Esophagus squamous epithelium (tissue), 5 donors: ENCODE data around the gene CCDC134. TPM values are rescaled to one million over a fixed set of nuclear protein-coding genes. Genes with fewer than 3 reads are reported as not detected.
A peak's percentile ranks its signal among the peaks of the same experiment; 100 is the strongest.

Source experiments
- DNase-seq: peaks from one replicate; lab custom pipeline; 2025; lab: John Stamatoyannopoulos, UW
- H3K27ac ChIP-seq, 4 donors: fragments of 200-600 bp; sonication (generic); one replicate each; pipeline ENCODE4 v1.5.1; 2016 to 2019; ENCODE audit warnings: mild to moderate bottlenecking in 1 of 4
- H3K27me3 ChIP-seq, 4 donors: fragments of 200-600 bp; sonication (generic); 1 replicate in 3 of 4; 2 replicates in 1 of 4; pipeline versions ENCODE4 v1.5.1 to v1.6.0; 2017 to 2021; ENCODE audit warnings: antibody characterized with exemption in 1 of 4
- H3K36me3 ChIP-seq, 3 donors: fragments of 200-600 bp; sonication (generic); one replicate each; pipeline ENCODE4 v1.5.1; 2016 to 2019
- H3K4me1 ChIP-seq, 3 donors: fragments of 200-600 bp; sonication (generic); one replicate each; pipeline ENCODE4 v1.5.1; 2017 to 2019
- H3K4me3 ChIP-seq, 4 donors: fragments of 200-600 bp; sonication (generic); 1 replicate in 3 of 4; 2 replicates in 1 of 4; pipeline ENCODE4 v1.5.1; 2016 to 2019; ENCODE audit warnings: mild to moderate bottlenecking in 2 of 4, moderate library complexity in 1 of 4
- H3K9me3 ChIP-seq, 3 donors: fragments of 200-600 bp; sonication (generic); one replicate each; pipeline ENCODE4 v1.5.1; 2016 to 2019
- POLR2A ChIP-seq, 4 donors: fragments of 450-650 bp; IDR thresholded peaks; one replicate each; pipeline ENCODE4 v1.6.1; 2017; ENCODE audit warnings: antibody characterized with exemption in 4 of 4, mild to moderate bottlenecking in 4 of 4, moderate library complexity in 3 of 4
- WGBS, 2 donors: methylation state at CpG; one replicate each; pipeline ENCODE4 v1.1.5; 2018; 5-methylcytosine and 5-hydroxymethylcytosine counted together
- intact Hi-C: fragments of 100-400 bp; cut with DNase I; formaldehyde crosslinking; loops from one replicate; pipeline ENCODE4 v1.15.0; 2022
- total RNA-seq, 4 donors: library from RNA; depleted of rRNA; stranded (reverse); fragments of >200 nt; gene quantifications; one replicate each; pipeline ENCODE4 v1.1.0, GENCODE V29; 2016
- TF ChIP-seq, protein P1 (sequence below), 6 experiments: fragments of 450-650 bp in 4 of 6; fragments of 200-600 bp in 2 of 6; sonication (generic) in 2 of 6; IDR thresholded peaks; one replicate each; pipeline ENCODE4 v1.5.1; 2016 to 2019; ENCODE audit warnings: antibody characterized with exemption in 6 of 6, mild to moderate bottlenecking in 4 of 6, moderate library complexity in 4 of 6
- donor health status: DM: yes; HTN: yes; CAD: no.

The CCDC134 gene
- total RNA-seq, 4 donors from 2014 or later, result 5.1 to 9.0 (median 7.2) TPM

GRCh38 chr22:41844513-41844912, 44.0 kb downstream of the CCDC134 start:
- Histone ChIP-seq H3K27me3 (no peaks in the 10 kb centered on the region), H3K4me1 (peaks cover 47 to 100% (median 86%) of the 10 kb centered on the region in 3 donors), H3K27ac (peak overlapping the region; percentile 77 to 99 (median 90)), H3K36me3 (no peaks in the 10 kb centered on the region), H3K4me3 (no peak overlapping the region), H3K9me3 (no peaks in the 10 kb centered on the region)
- WGBS, 2 donors, result 33 to 38% methylated on average over 3 of the region's 3 CpGs
- intact Hi-C loops, result no loop called here
- no peak for DNase-seq
- TF ChIP-seq, protein P1, sequence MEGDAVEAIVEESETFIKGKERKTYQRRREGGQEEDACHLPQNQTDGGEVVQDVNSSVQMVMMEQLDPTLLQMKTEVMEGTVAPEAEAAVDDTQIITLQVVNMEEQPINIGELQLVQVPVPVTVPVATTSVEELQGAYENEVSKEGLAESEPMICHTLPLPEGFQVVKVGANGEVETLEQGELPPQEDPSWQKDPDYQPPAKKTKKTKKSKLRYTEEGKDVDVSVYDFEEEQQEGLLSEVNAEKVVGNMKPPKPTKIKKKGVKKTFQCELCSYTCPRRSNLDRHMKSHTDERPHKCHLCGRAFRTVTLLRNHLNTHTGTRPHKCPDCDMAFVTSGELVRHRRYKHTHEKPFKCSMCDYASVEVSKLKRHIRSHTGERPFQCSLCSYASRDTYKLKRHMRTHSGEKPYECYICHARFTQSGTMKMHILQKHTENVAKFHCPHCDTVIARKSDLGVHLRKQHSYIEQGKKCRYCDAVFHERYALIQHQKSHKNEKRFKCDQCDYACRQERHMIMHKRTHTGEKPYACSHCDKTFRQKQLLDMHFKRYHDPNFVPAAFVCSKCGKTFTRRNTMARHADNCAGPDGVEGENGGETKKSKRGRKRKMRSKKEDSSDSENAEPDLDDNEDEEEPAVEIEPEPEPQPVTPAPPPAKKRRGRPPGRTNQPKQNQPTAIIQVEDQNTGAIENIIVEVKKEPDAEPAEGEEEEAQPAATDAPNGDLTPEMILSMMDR (IDR thresholded peaks at IDR 0.05), result no peak
- TF ChIP-seq POLR2A (IDR thresholded peaks at IDR 0.05), result no peak

GRCh38 chr22:41845380-41846267, 45.1 kb downstream of the CCDC134 start:
- no peaks in the 10 kb centered on the region for H3K9me3 ChIP-seq
- H3K4me1 ChIP-seq, result peaks cover 39 to 95% (median 75%) of the 10 kb centered on the region in 3 donors
- DNase-seq, result no peak
- H3K27ac ChIP-seq, result peak overlapping the region; percentile 77 to 99 (median 90)
- H3K27me3 ChIP-seq, result no peaks in the 10 kb centered on the region
- H3K4me3 ChIP-seq, result no peak overlapping the region
- peaks cover 0 to 10% (median 0%) of the 10 kb centered on the region in 3 donors for H3K36me3 ChIP-seq
- intact Hi-C loops, result no loop called here
- TF ChIP-seq POLR2A (IDR thresholded peaks at IDR 0.05), result no peak
- TF ChIP-seq, protein P1 (IDR thresholded peaks at IDR 0.05), result no peak
- 33 to 42% methylated on average over 4 of the region's 4 CpGs for WGBS, 2 donors

- DNase-seq, result no peak
- no peaks in the 10 kb centered on the region for H3K27me3 ChIP-seq
- peaks cover 0 to 18% (median 0%) of the 10 kb centered on the region in 3 donors for H3K36me3 ChIP-seq
- intact Hi-C loops, result no loop called here
- peaks cover 32 to 87% (median 70%) of the 10 kb centered on the region in 3 donors for H3K4me1 ChIP-seq
- peak overlapping the region; percentile 77 to 99 (median 90) for H3K27ac ChIP-seq
- peak overlapping the region in 2 of 4 donors; percentile 4 to 9 for H3K4me3 ChIP-seq
- TF ChIP-seq POLR2A (IDR thresholded peaks at IDR 0.05), result peak in 1 of 4 donors; percentile 15
- TF ChIP-seq, protein P1 (IDR thresholded peaks at IDR 0.05), result no peak
- WGBS, 2 donors, result 29 to 44% methylated on average over 8 to 10 of the region's 10 CpGs
- H3K9me3 ChIP-seq, result no peaks in the 10 kb centered on the region
These were observed 45.9 kb downstream of the CCDC134 start for GRCh38 chr22:41846268-41846987.

DNA sequence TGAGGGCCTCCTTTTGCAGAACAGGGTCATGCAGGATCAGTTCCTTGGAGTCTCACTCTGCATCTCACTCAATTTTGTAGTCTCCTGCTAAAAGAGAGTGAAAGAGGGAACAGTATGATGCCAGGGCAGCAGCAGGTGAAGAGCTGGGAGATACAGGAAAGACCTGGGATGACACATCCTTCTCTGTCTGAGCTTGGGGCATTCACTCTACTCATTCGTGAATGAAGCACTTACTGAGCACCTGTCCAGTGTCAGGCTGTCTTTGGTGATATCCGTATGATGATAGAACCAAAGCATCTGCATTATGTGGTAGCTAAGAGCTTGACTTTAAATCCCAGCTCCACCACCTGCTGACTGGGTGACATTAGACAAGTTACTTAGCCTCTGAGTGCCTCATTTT, 46.8 kb downstream of the CCDC134 start:
- 29 to 74% methylated on average over 2 of the region's 2 CpGs for WGBS, 2 donors
- no peak for DNase-seq
- no peak for TF ChIP-seq POLR2A (IDR thresholded peaks at IDR 0.05)
- TF ChIP-seq, protein P1 (IDR thresholded peaks at IDR 0.05), result no peak
- intact Hi-C loops, result no loop called here
- H3K4me1 ChIP-seq, result peaks cover 32 to 84% (median 62%) of the 10 kb centered on the region in 3 donors
- peaks cover 0 to 25% (median 0%) of the 10 kb centered on the region in 3 donors for H3K36me3 ChIP-seq
- H3K27me3 ChIP-seq, result no peaks in the 10 kb centered on the region
- peak overlapping the region; percentile 77 to 99 (median 90) for H3K27ac ChIP-seq
- no peaks in the 10 kb centered on the region for H3K9me3 ChIP-seq
- H3K4me3 ChIP-seq, result peak overlapping the region in 2 of 4 donors; percentile 4 to 9
